Muscle of back (tissue), 11 donors: ENCODE results near the gene KISS1. TPM values are rescaled to one million over a fixed set of nuclear protein-coding genes. Genes with fewer than 3 reads are reported as not detected.

ENCODE experiments used
- DNase-seq, 3 donors: peaks; one replicate each; pipeline versions ENCODE4 v3.0.0 to v3.0.0-alpha.2; 2013
- polyA plus RNA-seq, 10 donors: library from polyadenylated mRNA; unstranded; fragments of 120-200 nt; gene quantifications; one replicate each; pipeline ENCODE4 v1.2.1, GENCODE V29; 2013; ENCODE audit not compliant: insufficient read length in 10 of 10

Gene KISS1
- polyA plus RNA-seq, 10 donors = 0.49 to 4.5 (median 0.81) TPM; not detected in 1

- DNase-seq = no peak
These were observed 3.5 kb downstream of the KISS1 start for GRCh38 chr1:204192589-204193352.

DNA sequence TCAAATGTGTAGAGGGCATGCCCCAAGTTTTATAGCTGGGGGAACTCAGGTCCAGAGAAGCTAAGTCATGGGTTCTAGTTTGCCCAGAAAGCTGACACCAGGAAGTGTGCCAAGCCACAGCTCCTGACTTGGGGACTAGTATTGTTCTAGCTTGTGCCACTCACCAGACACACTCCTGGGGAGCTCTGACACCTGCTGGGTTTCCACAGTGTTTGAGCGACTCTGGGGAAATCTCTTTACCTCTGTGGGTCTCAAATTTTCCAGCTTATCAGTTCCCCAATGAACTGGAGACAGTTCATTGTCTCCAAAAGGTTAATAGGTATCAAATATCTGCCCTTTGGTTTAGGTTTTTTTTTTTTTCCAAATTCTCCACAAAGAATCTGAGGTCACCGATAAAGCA lies 4.2 kb downstream of the KISS1 start:
- DNase-seq = no peak

DNA sequence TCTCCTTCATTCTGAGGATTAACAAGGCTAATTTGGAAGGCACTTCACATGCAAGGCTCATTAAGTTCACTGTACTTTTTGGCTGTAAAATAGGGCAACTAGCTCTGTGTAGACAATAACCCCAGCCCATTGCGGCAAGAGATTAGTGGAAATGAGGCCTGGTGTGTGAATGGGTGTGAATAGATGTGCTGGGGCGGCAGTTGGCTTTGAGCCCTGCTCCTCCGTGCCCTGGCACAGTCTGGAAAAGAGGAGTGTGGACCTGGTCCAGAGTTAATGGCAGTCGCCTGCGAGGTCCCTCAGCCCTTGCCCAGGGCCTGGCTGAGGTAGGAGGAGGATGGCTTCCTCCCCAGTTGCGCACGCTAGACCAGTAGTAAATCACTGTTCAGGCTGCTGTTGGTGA lies 4.8 kb downstream of the KISS1 start:
- DNase-seq = no peak

- DNase-seq = peak in 2 of 3 donors; percentile 26 to 44
These were observed 5.8 kb downstream of the KISS1 start for GRCh38 chr1:204190212-204191211.

DNA sequence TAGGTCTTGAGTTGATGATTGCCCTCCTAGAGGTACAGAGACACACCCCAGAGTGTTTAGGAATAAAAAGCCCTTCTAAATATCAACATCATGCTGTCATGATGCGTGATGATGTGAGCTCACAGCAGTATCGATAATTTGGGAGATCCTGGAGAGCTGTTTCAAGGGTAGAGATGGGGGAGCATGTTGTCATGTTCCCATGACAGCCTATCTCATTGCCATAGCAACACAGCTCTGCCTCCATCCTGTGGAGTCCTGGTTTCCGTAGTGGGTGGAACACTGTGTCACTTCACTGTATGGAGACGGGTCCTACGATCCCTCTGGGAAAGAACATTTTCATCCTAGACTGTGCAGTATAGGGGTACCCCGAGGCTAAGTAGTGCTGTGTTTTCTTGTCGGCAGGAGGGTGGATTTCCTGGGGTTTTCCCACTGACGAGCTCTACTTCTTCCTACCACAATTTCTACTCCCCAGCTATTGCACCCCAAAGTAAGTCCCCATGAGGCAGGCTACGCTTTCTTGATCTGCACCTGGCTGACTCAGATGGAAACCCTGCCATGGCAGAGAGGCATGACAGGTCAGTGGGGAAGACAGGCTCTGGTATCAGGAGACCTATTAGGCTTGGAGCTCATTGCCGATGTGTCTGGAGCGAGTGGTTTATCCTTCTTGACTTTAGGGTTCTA lies 7.2 kb downstream of the KISS1 start:
- no peak for DNase-seq

- DNase-seq = no peak
These were observed 9.7 kb downstream of the KISS1 start for GRCh38 chr1:204186597-204186996.

DNA sequence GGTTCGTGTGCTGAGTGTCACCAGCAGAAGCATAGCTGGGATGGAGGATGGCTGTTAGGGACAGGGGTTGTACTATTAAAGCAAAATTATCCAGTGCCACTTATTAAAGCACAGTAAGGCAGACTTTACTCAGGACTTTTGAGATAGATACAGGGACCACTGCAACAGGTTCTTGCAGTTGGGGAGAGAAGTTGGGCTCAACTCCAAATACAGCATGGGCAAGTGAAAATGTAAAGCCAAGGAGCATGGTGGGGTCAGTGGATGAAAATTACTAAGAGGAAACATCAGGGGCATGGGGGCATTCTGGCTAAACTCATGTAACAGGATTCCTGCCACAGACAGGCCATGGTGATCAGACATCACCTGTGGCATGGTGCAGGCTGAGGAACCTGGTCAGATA lies 15.2 kb downstream of the KISS1 start:
- no peak for DNase-seq

DNA sequence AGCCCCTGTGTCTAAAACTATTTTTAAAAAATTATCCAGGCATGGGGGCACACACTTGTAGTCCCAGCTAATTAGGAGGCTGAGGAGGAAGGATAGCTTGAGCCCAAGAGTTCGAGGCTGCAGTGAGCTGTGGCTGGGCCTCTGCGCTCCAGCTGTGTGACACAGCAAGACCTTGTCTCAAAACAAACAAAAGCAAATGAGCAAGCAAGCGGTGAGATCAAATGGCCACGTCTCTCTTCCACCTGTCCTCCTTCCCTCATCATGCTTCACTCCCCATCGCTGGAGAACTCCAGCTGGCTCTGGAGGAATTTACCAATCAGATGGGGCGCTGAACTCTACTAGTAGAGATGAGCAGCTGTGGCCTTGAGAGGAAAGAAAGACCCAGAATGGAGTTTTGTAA lies 16.2 kb downstream of the KISS1 start:
- DNase-seq = no peak

- DNase-seq = no peak
These were observed 17.6 kb downstream of the KISS1 start for GRCh38 chr1:204178487-204179281.

DNA sequence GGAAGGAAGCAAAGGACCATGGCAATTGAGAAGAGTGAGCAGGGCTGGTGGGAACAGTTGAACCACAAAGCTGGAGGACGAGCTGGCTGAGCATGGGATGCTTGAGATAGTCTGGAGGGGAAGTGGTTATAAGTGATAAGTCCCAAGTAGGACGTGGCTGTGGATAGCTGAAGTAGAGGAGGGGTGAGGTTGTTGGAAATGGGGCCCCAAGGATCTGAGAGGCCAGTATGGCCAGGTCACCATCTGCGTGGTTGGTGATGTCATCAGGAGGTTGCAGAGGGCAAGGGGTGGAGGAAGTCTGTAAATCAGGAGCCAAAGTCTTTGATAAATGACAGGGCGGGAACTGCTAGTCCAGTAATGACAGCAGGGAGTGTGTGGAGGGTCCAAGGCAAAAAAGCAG lies 19.2 kb downstream of the KISS1 start:
- DNase-seq = no peak

- no peak for DNase-seq
These were observed 20.2 kb downstream of the KISS1 start for GRCh38 chr1:204176049-204176448.

DNA sequence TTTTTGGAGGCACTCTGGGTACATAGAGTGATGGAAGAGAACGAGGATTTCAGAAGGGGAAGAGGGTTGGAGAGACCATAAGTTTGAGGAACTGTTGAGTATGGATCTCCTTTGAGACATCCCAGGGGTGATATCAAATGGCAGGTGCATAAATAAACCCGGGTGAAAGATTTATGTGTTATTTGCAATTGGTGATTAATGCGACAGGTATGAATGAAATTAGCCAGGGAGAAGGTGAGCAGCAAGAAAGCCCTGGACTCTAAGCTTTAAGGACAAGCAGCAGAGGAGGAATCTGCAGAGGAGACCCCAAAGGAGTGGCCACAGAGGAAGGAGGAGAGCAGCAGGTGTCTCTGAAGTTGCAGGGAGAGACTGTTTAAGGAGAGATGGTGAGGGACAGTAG lies 21.3 kb downstream of the KISS1 start:
- no peak for DNase-seq

DNA sequence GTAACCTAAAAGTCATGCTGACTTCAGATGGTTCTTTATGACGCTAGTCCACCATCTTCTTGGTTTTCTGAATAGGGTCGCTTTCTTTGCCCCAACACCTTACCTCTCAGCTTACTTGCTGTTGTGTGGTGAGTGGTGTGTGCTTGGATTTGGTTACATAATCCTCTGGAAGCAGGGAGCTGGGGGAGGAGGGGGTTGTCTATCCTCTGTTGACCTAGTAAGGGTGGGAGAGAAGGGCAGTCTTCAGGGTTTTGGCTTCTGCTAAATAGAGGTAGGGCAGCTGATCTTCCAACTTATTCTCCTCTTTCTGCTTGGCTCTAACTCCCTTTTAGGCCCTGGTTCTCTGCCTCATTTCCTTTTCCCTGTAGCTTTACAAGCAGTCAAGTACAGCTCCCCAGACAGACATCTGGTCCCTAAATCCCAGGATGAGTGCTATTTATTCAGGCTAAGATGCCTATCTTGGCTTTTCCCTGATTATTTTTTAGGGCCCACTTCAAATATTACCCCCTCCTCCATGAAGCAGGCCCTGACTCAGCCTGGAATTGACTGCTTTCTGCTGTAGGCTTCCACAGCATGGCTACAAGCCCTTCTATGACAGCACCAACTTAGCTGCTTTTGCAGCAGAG lies 23.8 kb downstream of the KISS1 start:
- DNase-seq = no peak

- DNase-seq = peak in 1 of 3 donors; percentile 37
These were observed 24.5 kb downstream of the KISS1 start for GRCh38 chr1:204171751-204172178.

DNA sequence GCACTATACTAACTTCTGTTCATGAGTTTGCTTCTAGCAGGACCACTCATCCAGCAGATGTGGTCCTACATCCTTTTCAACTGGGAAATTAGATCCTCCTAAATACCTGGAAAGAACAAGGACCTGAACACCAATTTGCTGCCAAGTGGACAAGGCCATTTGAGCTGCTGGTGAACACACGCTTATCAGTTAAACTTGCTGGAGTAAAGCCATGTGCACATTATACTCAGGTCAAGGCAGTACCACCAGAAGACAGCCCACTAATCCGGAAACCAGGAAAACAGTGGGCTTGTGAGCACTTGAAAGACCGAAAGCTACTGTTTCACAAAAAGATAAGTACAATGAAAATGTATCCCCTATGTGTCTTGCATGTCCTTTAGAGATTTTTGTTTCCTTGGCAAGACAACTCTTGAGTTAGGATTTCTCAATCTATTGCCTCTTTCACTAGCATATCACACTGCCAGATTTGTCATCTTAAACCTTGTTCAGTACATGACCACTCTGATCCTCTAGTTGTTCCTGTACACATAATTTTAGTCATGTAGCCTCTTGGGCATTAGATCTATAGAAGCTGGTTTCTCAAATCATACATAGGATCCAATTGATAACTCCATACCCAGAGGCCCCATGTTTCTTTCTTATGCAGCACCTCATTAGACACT lies 25.7 kb downstream of the KISS1 start:
- no peak for DNase-seq

DNA sequence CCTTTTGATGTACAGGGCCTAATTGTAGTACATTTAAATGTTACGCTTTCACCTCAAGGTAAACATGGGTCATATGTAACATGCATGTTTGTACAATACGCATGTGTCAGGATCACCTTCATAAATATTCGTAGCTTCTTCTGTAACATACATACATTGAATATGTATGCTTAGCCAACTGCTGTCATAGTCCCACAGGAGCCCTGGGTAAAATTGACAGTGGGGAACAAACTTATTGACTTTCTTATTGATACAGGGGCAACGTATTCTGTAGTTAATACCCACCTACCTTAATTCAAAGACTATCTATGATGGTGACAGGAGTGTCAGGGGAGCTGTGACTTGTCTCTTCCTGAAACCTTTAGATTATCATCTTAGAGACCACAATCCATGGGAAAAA lies 26.4 kb downstream of the KISS1 start:
- no peak for DNase-seq

- no peak for DNase-seq
These were observed 28.6 kb downstream of the KISS1 start for GRCh38 chr1:204167730-204168129.

DNA sequence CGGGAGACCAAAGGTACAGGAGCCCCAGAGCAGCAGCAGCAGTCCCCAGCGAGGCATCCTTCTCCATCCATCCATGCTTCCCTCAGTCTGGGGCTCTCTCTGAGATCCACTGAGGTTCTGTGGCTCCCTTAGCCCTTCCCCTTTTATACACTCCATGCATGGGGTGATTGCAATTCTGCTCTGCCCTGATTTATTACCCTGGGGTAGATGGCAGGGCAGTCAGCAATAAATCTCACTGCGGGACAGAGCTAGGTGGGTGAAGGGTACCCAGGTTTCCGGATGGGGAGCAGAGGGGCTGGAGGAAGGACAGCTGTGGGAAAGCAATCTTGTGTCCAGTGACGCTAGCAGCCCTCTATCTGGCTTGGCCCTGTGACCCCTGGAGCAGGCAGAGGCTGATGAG lies 30.1 kb downstream of the KISS1 start, which contains the start of gene REN:
TSS of gene REN (minus strand) at position 119 of the 400 bp plus-strand sequence. CDS start at position 75, 44 bp downstream.
- no peak for DNase-seq

DNA sequence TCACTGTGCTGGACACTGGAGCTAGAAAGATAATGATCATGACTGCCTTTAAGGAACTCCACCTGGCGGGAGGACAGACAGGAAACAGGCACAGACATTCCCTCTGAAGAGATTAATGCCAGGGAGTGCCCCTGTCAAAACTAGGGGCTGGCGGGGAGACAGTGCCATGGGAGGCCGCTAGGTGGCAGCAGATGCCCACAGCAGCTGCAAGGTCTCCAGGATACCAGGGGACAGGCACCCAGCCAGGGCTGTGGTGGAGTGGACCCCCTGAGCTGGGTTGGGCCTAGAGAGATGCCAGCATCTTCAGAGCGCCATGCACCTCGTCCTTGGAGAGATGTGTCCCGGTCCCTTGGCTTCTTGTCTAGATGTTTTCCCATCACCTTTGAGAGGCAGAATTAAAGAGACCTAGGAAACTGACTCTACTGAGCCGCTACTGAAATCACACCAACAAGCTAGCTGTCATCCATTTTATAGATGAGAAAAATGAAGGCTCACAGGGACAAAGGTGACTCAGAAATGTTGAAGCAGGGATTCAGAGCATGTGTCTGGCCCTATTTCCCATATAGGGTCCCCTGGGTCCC lies 33.7 kb downstream of the KISS1 start:
- peak; percentile 55 to 86 (median 73) for DNase-seq
